Esophagus squamous epithelium (tissue), 5 donors: Measurements from ENCODE around the gene ZNF223. TPM values are rescaled to one million over a fixed set of nuclear protein-coding genes. Genes with fewer than 3 reads are reported as not detected.

Experiments used
- DNase-seq: peaks from one replicate; lab custom pipeline; 2025; lab: John Stamatoyannopoulos, UW
- H3K27ac ChIP-seq, 4 donors: fragments of 200-600 bp; sonication (generic); one replicate each; pipeline ENCODE4 v1.5.1; 2016 to 2019; ENCODE audit warnings: mild to moderate bottlenecking in 1 of 4
- H3K27me3 ChIP-seq, 4 donors: fragments of 200-600 bp; sonication (generic); 1 replicate in 3 of 4; 2 replicates in 1 of 4; pipeline versions ENCODE4 v1.5.1 to v1.6.0; 2017 to 2021; ENCODE audit warnings: antibody characterized with exemption in 1 of 4
- H3K36me3 ChIP-seq, 3 donors: fragments of 200-600 bp; sonication (generic); one replicate each; pipeline ENCODE4 v1.5.1; 2016 to 2019
- H3K4me1 ChIP-seq, 3 donors: fragments of 200-600 bp; sonication (generic); one replicate each; pipeline ENCODE4 v1.5.1; 2017 to 2019
- H3K4me3 ChIP-seq, 4 donors: fragments of 200-600 bp; sonication (generic); 1 replicate in 3 of 4; 2 replicates in 1 of 4; pipeline ENCODE4 v1.5.1; 2016 to 2019; ENCODE audit warnings: mild to moderate bottlenecking in 2 of 4, moderate library complexity in 1 of 4
- H3K9me3 ChIP-seq, 3 donors: fragments of 200-600 bp; sonication (generic); one replicate each; pipeline ENCODE4 v1.5.1; 2016 to 2019
- POLR2A ChIP-seq, 4 donors: fragments of 450-650 bp; IDR thresholded peaks; one replicate each; pipeline ENCODE4 v1.6.1; 2017; ENCODE audit warnings: antibody characterized with exemption in 4 of 4, mild to moderate bottlenecking in 4 of 4, moderate library complexity in 3 of 4
- WGBS, 2 donors: methylation state at CpG; one replicate each; pipeline ENCODE4 v1.1.5; 2018; 5-methylcytosine and 5-hydroxymethylcytosine counted together
- intact Hi-C: fragments of 100-400 bp; cut with DNase I; formaldehyde crosslinking; loops from one replicate; pipeline ENCODE4 v1.15.0; 2022
- total RNA-seq, 4 donors: library from RNA; depleted of rRNA; stranded (reverse); fragments of >200 nt; gene quantifications; one replicate each; pipeline ENCODE4 v1.1.0, GENCODE V29; 2016
- TF ChIP-seq, protein P1 (sequence below), 6 experiments: fragments of 450-650 bp in 4 of 6; fragments of 200-600 bp in 2 of 6; sonication (generic) in 2 of 6; IDR thresholded peaks; one replicate each; pipeline ENCODE4 v1.5.1; 2016 to 2019; ENCODE audit warnings: antibody characterized with exemption in 6 of 6, mild to moderate bottlenecking in 4 of 6, moderate library complexity in 4 of 6
- donor health status: DM: yes; HTN: yes; CAD: no.

Gene ZNF223
- 1 to 10 TPM; 2.7 to 4.9 (median 3.5) TPM for total RNA-seq

DNA sequence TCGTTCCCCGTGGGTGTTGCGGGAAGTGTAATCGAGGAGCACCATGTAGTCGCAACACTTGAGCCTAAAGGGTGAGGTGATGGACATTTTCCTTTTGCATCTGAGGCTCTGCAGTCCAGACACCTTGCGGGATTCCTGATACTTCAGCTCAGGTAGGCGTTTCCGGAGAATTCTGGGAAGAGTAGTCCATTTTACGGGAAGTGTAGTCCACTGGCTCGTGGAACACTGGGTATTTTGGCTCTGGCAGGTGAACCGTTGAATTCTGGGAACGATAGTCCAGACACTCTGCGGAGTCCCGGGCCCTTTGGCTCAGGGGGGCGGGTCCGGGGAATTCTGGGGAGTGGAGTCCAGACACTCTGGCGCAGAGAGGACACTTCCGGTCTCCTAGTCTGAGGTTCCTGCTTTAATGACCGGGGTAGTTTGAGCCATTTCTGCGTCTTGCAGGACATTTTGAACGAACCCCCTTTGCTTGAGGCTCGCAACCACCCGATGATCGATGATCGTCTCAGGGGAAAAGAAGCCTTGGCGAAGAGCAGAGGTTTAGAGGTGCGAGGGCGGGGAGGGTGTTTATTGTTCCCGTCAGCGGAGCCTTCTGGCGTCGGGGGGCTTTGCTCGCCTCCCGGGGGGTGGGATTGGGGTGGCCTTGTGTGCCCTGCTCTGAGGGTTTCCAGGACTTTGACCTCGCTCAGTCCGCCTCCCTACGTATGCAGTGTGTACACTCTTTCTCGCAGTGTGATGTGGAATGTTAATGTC lies at the start of gene ZNF223:
ZNF223 (plus strand) TSS at position 387 of the 753 bp plus-strand sequence. CDS start 3,141 bp downstream, outside the sequence.
- intact Hi-C loops, result no loop called here
- Histone ChIP-seq H3K9me3 (peaks cover 0 to 23% (median 18%) of the 10 kb centered on the region in 3 donors), H3K4me3 (peak within 1 kb of the TSS; percentile 71 to 92 (median 78)), H3K4me1 (peaks cover 0 to 26% (median 13%) of the 10 kb centered on the region in 3 donors), H3K36me3 (peaks cover 0 to 22% (median 0%) of the 10 kb centered on the region in 3 donors), H3K27ac (peak within 1 kb of the TSS; percentile 76 to 85 (median 82)), H3K27me3 (peaks cover 0 to 37% (median 1%) of the 10 kb centered on the region in 4 donors)
- no peak for TF ChIP-seq POLR2A (IDR thresholded peaks at IDR 0.05)
- DNase-seq, result peak; percentile 30
- 4 to 5% methylated on average over 18 to 24 of the region's 38 CpGs for WGBS, 2 donors

DNA sequence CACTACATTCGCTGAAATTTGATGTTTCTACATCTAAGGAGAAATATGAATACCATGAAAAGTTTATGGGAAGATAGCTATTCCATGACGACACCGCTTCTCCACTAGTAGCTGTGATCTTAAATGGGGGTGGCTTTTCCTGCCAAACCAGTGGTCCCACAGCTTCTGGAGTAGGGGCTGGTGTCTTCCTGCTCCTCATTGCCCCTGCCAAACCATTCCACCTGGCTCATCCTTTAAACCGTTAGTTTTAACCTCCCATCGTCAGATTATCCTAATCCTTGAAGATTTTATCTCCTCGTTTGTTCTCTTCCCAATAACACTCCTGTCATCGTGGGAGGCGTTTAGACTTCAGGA lies 49.6 kb upstream of the ZNF223 start:
- peaks cover 0 to 23% (median 0%) of the 10 kb centered on the region in 3 donors for H3K36me3 ChIP-seq
- H3K27me3 ChIP-seq, result no peaks in the 10 kb centered on the region
- no peak for TF ChIP-seq POLR2A (IDR thresholded peaks at IDR 0.05)
- TF ChIP-seq, protein P1, sequence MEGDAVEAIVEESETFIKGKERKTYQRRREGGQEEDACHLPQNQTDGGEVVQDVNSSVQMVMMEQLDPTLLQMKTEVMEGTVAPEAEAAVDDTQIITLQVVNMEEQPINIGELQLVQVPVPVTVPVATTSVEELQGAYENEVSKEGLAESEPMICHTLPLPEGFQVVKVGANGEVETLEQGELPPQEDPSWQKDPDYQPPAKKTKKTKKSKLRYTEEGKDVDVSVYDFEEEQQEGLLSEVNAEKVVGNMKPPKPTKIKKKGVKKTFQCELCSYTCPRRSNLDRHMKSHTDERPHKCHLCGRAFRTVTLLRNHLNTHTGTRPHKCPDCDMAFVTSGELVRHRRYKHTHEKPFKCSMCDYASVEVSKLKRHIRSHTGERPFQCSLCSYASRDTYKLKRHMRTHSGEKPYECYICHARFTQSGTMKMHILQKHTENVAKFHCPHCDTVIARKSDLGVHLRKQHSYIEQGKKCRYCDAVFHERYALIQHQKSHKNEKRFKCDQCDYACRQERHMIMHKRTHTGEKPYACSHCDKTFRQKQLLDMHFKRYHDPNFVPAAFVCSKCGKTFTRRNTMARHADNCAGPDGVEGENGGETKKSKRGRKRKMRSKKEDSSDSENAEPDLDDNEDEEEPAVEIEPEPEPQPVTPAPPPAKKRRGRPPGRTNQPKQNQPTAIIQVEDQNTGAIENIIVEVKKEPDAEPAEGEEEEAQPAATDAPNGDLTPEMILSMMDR (IDR thresholded peaks at IDR 0.05), result no peak
- peaks cover 0 to 26% (median 5%) of the 10 kb centered on the region in 3 donors for H3K4me1 ChIP-seq
- WGBS, 2 donors, result 12 to 13% methylated on average over 8 of the region's 8 CpGs
- peak overlapping the region; percentile 64 to 90 (median 83) for H3K4me3 ChIP-seq
- H3K9me3 ChIP-seq, result peaks cover 0 to 30% (median 5%) of the 10 kb centered on the region in 3 donors
- DNase-seq, result no peak
- intact Hi-C loops, result no loop called here
- H3K27ac ChIP-seq, result peak overlapping the region; percentile 80 to 84 (median 82)

DNA sequence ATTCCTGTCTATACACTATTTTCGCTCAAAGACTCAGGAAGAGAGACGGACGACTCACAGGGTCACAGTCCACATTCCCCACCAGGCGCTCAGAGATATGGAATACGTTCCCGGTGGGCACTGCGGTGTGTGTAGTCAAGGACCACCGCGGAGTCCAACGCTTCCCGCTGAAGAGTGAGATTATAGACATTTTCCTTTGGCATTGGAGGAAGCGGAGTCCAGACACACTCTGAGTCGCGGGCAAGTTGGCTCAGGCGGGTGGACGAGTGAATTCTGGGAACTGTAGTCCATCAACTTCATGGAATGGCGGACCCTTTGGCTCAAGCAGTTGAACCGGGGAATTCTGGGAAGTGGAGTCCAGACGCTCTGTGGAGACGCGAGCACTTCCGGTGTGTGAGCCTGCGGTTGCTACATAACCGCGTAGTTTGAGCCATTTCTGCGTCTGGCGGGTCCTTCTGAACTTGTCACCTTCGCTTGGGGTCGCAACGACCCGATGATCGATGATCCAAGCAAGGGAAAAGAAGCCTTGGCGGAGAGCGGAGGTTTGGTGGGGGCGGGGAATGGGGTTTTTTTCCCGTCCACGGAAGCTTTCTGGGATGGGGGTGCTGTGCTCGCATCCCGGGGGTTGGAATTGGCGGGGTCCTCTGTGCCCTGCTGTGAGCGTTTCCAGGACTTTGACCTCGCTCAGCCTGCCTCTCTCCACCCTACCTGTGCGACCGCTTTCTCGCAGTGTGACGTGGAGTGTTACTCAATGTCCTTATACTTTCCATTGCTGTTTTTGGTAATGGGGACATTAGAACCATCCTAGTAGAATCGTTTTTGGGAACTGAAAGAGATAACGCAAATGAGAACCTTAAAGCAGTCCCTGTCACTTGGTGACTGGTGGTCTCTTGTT lies 49.0 kb upstream of the ZNF223 start, which contains the start of gene ZNF230:
ZNF230 (plus strand) TSS at position 392 of the 895 bp plus-strand sequence. CDS start 4,122 bp downstream, outside the sequence.
- peak within 1 kb of the TSS; percentile 80 to 84 (median 82) for H3K27ac ChIP-seq
- peaks cover 0 to 31% (median 6%) of the 10 kb centered on the region in 3 donors for H3K9me3 ChIP-seq
- H3K36me3 ChIP-seq, result peaks cover 0 to 23% (median 3%) of the 10 kb centered on the region in 3 donors
- intact Hi-C loops, result no loop called here
- WGBS, 2 donors, result 0% methylated on average over 41 to 43 of the region's 48 CpGs
- H3K4me1 ChIP-seq, result peaks cover 0 to 22% (median 5%) of the 10 kb centered on the region in 3 donors
- peak; percentile 56 for DNase-seq
- H3K27me3 ChIP-seq, result no peaks in the 10 kb centered on the region
- peak within 1 kb of the TSS; percentile 64 to 90 (median 83) for H3K4me3 ChIP-seq
- TF ChIP-seq, protein P1 (IDR thresholded peaks at IDR 0.05), result peak in 1 of 6 experiments; percentile 22
- TF ChIP-seq POLR2A (IDR thresholded peaks at IDR 0.05), result peak in 2 of 4 donors; percentile 31 to 63

DNA sequence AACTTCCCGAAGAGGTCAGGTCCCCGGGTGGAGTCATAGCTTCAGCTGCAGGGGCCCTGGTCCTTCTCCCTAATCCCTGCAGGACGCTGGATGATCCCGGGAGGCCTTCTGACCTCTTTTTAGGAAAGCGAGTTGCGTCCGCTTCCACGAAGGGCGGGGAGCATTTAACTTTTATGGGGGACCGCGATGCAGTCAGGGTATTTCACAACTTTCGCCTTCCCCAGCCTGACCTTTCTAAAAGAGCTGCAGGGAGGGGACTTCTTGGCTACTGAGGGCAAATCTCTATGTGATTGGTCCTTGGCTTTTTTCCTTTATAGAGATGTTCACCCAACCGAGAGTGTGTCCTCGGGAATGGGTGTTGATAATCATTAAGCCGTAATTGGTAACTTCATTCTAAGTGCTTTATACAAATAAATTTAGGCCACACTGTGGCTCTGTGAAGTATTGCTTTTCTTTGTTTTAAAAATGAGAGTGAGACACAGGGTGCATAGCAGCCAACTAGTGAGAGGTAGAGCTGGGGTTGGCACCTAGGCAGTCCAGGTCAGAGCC lies 48.3 kb upstream of the ZNF223 start:
- Histone ChIP-seq H3K4me1 (peaks cover 0 to 20% (median 5%) of the 10 kb centered on the region in 3 donors), H3K9me3 (peaks cover 0 to 37% (median 11%) of the 10 kb centered on the region in 3 donors), H3K27me3 (no peaks in the 10 kb centered on the region), H3K27ac (peak overlapping the region; percentile 80 to 84 (median 82)), H3K4me3 (peak overlapping the region; percentile 64 to 90 (median 83)), H3K36me3 (peaks cover 4 to 29% (median 9%) of the 10 kb centered on the region in 3 donors)
- 2 to 3% methylated on average over 13 to 14 of the region's 15 CpGs for WGBS, 2 donors
- no peak for TF ChIP-seq POLR2A (IDR thresholded peaks at IDR 0.05)
- TF ChIP-seq, protein P1 (IDR thresholded peaks at IDR 0.05), result peak in 2 of 6 experiments; percentile 15 to 18
- intact Hi-C loops, result no loop called here
- no peak for DNase-seq

DNA sequence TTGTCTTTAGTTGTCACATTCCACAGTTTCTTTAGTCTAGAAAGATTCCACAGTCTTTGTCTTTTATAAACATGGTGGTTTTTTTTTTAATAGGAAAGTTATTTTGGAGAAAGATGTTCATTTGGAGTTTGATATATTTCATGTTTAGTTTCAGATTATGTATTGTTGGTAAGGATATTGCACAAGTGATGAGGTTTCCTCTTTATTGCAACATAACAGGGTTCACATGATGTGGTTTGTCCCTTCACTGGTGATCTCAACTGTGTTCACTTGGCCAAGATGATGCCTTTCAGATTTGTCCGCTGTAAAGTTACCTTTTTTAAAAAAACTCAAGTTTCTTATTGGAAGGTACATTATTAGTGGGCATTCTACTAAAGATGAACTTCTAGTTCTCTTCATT lies 45.9 kb upstream of the ZNF223 start:
- Histone ChIP-seq H3K27ac (no peak overlapping the region), H3K36me3 (peaks cover 23 to 53% (median 33%) of the 10 kb centered on the region in 3 donors), H3K4me1 (peaks cover 0 to 20% (median 5%) of the 10 kb centered on the region in 3 donors), H3K4me3 (no peak overlapping the region), H3K27me3 (no peaks in the 10 kb centered on the region), H3K9me3 (peaks cover 0 to 61% (median 32%) of the 10 kb centered on the region in 3 donors)
- TF ChIP-seq, protein P1 (IDR thresholded peaks at IDR 0.05), result no peak
- no peak for TF ChIP-seq POLR2A (IDR thresholded peaks at IDR 0.05)
- intact Hi-C loops, result no loop called here
- WGBS, 2 donors, result 82 to 92% methylated on average over 1 of the region's 1 CpG
- no peak for DNase-seq
